ENCODE data around the gene EIF2B1. TPM values are rescaled to one million over a fixed set of nuclear protein-coding genes. Genes with fewer than 3 reads are reported as not detected.

The EIF2B1 gene
- total RNA-seq, 1 experiment from 2014 or later, result 56.5 TPM

Small RNA genes lying within 50 kb of the gene (small RNA-seq; reads per million reads assigned to genes)
- 2.7 reads per million, percentile 72 among the genes with 10 or more reads in this experiment for gene SNORA9B

Other genes starting within 250 kb of the EIF2B1 start
- 47.6 and 62.4 TPM in 2 replicates for gene KMT5A, start 249.6 kb downstream of the EIF2B1 start, total RNA-seq (2014; rRNA removed; shearing (Covaris generic))
- gene RILPL2, start 197.0 kb downstream of the EIF2B1 start, total RNA-seq (2014; rRNA removed; shearing (Covaris generic)), result 2.0 and 2.9 TPM in 2 replicates
- gene SNRNP35, start 175.5 kb downstream of the EIF2B1 start, total RNA-seq (2014; rRNA removed; shearing (Covaris generic)), result 18.3 and 29.1 TPM in 2 replicates
- 1.7 and 2.4 TPM in 2 replicates for gene RILPL1, start 100.0 kb downstream of the EIF2B1 start, total RNA-seq (2014; rRNA removed; shearing (Covaris generic))
- gene TMED2, start 49.1 kb downstream of the EIF2B1 start, total RNA-seq (2014; rRNA removed; shearing (Covaris generic)), result 255 and 282 TPM in 2 replicates
- 33.6 and 43.0 TPM in 2 replicates for gene DDX55, start 31.6 kb downstream of the EIF2B1 start, total RNA-seq (2014; rRNA removed; shearing (Covaris generic))
- 10.7 and 13.1 TPM in 2 replicates for gene GTF2H3, start 143 bp upstream of the EIF2B1 start, total RNA-seq (2014; rRNA removed; shearing (Covaris generic))
- 6.1 and 6.6 TPM in 2 replicates for gene TCTN2, start 37.4 kb upstream of the EIF2B1 start, total RNA-seq (2014; rRNA removed; shearing (Covaris generic))
- 28.6 and 34.8 TPM in 2 replicates for gene ATP6V0A2, start 78.7 kb upstream of the EIF2B1 start, total RNA-seq (2014; rRNA removed; shearing (Covaris generic))
- under 0.01 TPM in 1 of 2 replicates, not detected in the other for gene DNAH10, start 128.6 kb upstream of the EIF2B1 start, total RNA-seq (2014; rRNA removed; shearing (Covaris generic))

Data from HT-29 (cell line).